ENCODE results near the gene STX8.
"Not testable (repeated sequence)": the region's sequence is repeated elsewhere in the genome, so short reads cannot be mapped to it uniquely, and the experiment has no call there.

The STX8 gene

GRCh38 chr17:9339482-9339881 lies 236.1 kb downstream of the STX8 start:
- not testable (repeated sequence) for DNase-seq (ENCODE audit: low read depth)

GRCh38 chr17:9336817-9337216 lies 238.8 kb downstream of the STX8 start:
- DNase-seq (ENCODE audit: low read depth), result no peak

- no peak for DNase-seq (ENCODE audit: low read depth)
Measured at GRCh38 chr17:9334536-9335446, 240.8 kb downstream of the STX8 start.

GRCh38 chr17:9332132-9332494 lies 243.5 kb downstream of the STX8 start:
- DNase-seq (ENCODE audit: low read depth), result no peak

- DNase-seq (ENCODE audit: low read depth), result no peak
Measured at GRCh38 chr17:9331279-9332131, 244.1 kb downstream of the STX8 start.

- no peak for DNase-seq (ENCODE audit: low read depth)
Measured at GRCh38 chr17:9330611-9331271, 244.9 kb downstream of the STX8 start.

- DNase-seq (ENCODE audit: low read depth), result no peak
Measured at GRCh38 chr17:9330141-9330540, 245.5 kb downstream of the STX8 start.

- DNase-seq (ENCODE audit: low read depth), result no peak
Measured at GRCh38 chr17:9329251-9329921, 246.2 kb downstream of the STX8 start.

GRCh38 chr17:9324864-9325263 lies 250.8 kb downstream of the STX8 start:
- no peak for DNase-seq (ENCODE audit: low read depth)

- no peak for DNase-seq (ENCODE audit: low read depth)
Measured at GRCh38 chr17:9322326-9322725, 253.3 kb downstream of the STX8 start.

- no peak for DNase-seq (ENCODE audit: low read depth)
Measured at GRCh38 chr17:9321890-9322289, 253.7 kb downstream of the STX8 start.

GRCh38 chr17:9315360-9315759 lies 260.3 kb downstream of the STX8 start:
- DNase-seq (ENCODE audit: low read depth), result no peak

- DNase-seq (ENCODE audit: low read depth), result no peak
Measured at GRCh38 chr17:9313346-9313745, 262.3 kb downstream of the STX8 start.

- no peak for DNase-seq (ENCODE audit: low read depth)
Measured at GRCh38 chr17:9309216-9309615, 266.4 kb downstream of the STX8 start.

- DNase-seq (ENCODE audit: low read depth), result no peak
Measured at GRCh38 chr17:9308069-9308468, 267.6 kb downstream of the STX8 start.

GRCh38 chr17:9307313-9307998 lies 268.2 kb downstream of the STX8 start:
- DNase-seq (ENCODE audit: low read depth), result no peak

- no peak for DNase-seq (ENCODE audit: low read depth)
Measured at GRCh38 chr17:9306086-9306485, 269.5 kb downstream of the STX8 start.

- DNase-seq (ENCODE audit: low read depth), result no peak
Measured at GRCh38 chr17:9299695-9300094, 275.9 kb downstream of the STX8 start.

GRCh38 chr17:9298776-9299295 lies 276.8 kb downstream of the STX8 start:
- no peak for DNase-seq (ENCODE audit: low read depth)

- DNase-seq (ENCODE audit: low read depth), result no peak
Measured at GRCh38 chr17:9298135-9298534, 277.5 kb downstream of the STX8 start.

GRCh38 chr17:9294661-9295210 lies 280.9 kb downstream of the STX8 start:
- DNase-seq (ENCODE audit: low read depth), result no peak
